Activated CD8-positive, alpha-beta memory T cell treated with anti-CD3 and anti-CD28 coated beads, Interleukin-2, amount 50 U/mL, for 24 hours (primary cell): ENCODE measurements around the gene BLOC1S5.
"Not testable (repeated sequence)": the region's sequence is repeated elsewhere in the genome, so short reads cannot be mapped to it uniquely, and the experiment has no call there.

Experiments used
- DNase-seq: peaks from one replicate; pipeline ENCODE4 v3.0.0-alpha.2; 2020; ENCODE audit errors: extremely low read depth

BLOC1S5 gene

GRCh38 chr6:8080362-8081151, 16.4 kb upstream of the BLOC1S5 start:
- DNase-seq: no peak

GRCh38 chr6:8079126-8079525, 14.9 kb upstream of the BLOC1S5 start:
- DNase-seq: no peak

GRCh38 chr6:8077991-8078390, 13.8 kb upstream of the BLOC1S5 start:
- no peak for DNase-seq

- DNase-seq: no peak
Measured at GRCh38 chr6:8075704-8076103, 11.5 kb upstream of the BLOC1S5 start.

- no peak for DNase-seq
Measured at GRCh38 chr6:8075185-8075584, 11.0 kb upstream of the BLOC1S5 start.

GRCh38 chr6:8074213-8074612, 10.0 kb upstream of the BLOC1S5 start:
- DNase-seq: no peak

- no peak for DNase-seq
Measured at GRCh38 chr6:8073758-8074157, 9.6 kb upstream of the BLOC1S5 start.

- no peak for DNase-seq
Measured at GRCh38 chr6:8070718-8071117, 6.5 kb upstream of the BLOC1S5 start.

- no peak for DNase-seq
Measured at GRCh38 chr6:8069631-8070284, 5.6 kb upstream of the BLOC1S5 start.

- no peak for DNase-seq
Measured at GRCh38 chr6:8069151-8069550, 5.0 kb upstream of the BLOC1S5 start.

GRCh38 chr6:8066108-8066507, 1.9 kb upstream of the BLOC1S5 start:
- DNase-seq: no peak

GRCh38 chr6:8065519-8065911, 1.3 kb upstream of the BLOC1S5 start:
- DNase-seq: peak; percentile 1

GRCh38 chr6:8064638-8065518, 689 bp upstream of the BLOC1S5 start:
- no peak for DNase-seq

GRCh38 chr6:8061736-8062135, 2.5 kb downstream of the BLOC1S5 start:
- DNase-seq: no peak

GRCh38 chr6:8060346-8060745, 3.8 kb downstream of the BLOC1S5 start:
- no peak for DNase-seq

GRCh38 chr6:8059129-8059528, 5.1 kb downstream of the BLOC1S5 start:
- no peak for DNase-seq

- DNase-seq: no peak
Measured at GRCh38 chr6:8057793-8058192, 6.4 kb downstream of the BLOC1S5 start.

- no peak for DNase-seq
Measured at GRCh38 chr6:8057263-8057662, 6.9 kb downstream of the BLOC1S5 start.

- no peak for DNase-seq
Measured at GRCh38 chr6:8054276-8054675, 9.9 kb downstream of the BLOC1S5 start.

GRCh38 chr6:8047541-8048292, 16.5 kb downstream of the BLOC1S5 start:
- DNase-seq: no peak

- DNase-seq: not testable (repeated sequence)
Measured at GRCh38 chr6:8045769-8046168, 18.4 kb downstream of the BLOC1S5 start.

GRCh38 chr6:8043221-8043620, 21.0 kb downstream of the BLOC1S5 start:
- DNase-seq: no peak
